Osteocyte (in vitro differentiated cells): Measurements from ENCODE around the gene HACD1. TPM values are rescaled to one million over a fixed set of nuclear protein-coding genes. Genes with fewer than 3 reads are reported as not detected.
A peak's percentile ranks its signal among the peaks of the same experiment; 100 is the strongest.

Source experiments
- DNase-seq: peaks from one replicate; pipeline ENCODE4 v3.0.0; 2021; ENCODE audit warnings: mixed read lengths; ENCODE audit not compliant: unreplicated experiment; ENCODE audit errors: extremely low spot score
- H3K27ac Mint-ChIP-seq: one replicate; pipeline ENCODE4 v1.8.0; 2021; ENCODE audit warnings: mild to moderate bottlenecking, mixed read lengths; ENCODE audit not compliant: unreplicated experiment
- H3K27me3 Mint-ChIP-seq: one replicate; pipeline ENCODE4 v1.8.0; 2021; ENCODE audit warnings: mixed read lengths; ENCODE audit not compliant: unreplicated experiment
- H3K36me3 Mint-ChIP-seq: one replicate; pipeline ENCODE4 v1.8.0; 2021; ENCODE audit warnings: mixed read lengths; ENCODE audit not compliant: unreplicated experiment
- H3K4me1 Mint-ChIP-seq: one replicate; pipeline ENCODE4 v1.8.0; 2021; ENCODE audit warnings: mixed read lengths; ENCODE audit not compliant: unreplicated experiment
- H3K4me3 Mint-ChIP-seq: one replicate; pipeline ENCODE4 v1.8.0; 2021; ENCODE audit warnings: mild to moderate bottlenecking, moderate library complexity, mixed read lengths; ENCODE audit not compliant: unreplicated experiment
- H3K9me3 Mint-ChIP-seq: one replicate; pipeline ENCODE4 v1.8.0; 2021; ENCODE audit warnings: mixed read lengths; ENCODE audit not compliant: unreplicated experiment
- total RNA-seq: library from RNA; stranded (reverse); gene quantifications from 2 replicates; pipeline ENCODE4 v1.2.1, GENCODE V29; 2021
- TF ChIP-seq, protein P1 (sequence below): fragments of 200-600 bp; sonication (generic); IDR thresholded peaks from 2 replicates; pipeline ENCODE4 v1.5.0; 2021; ENCODE audit warnings: antibody characterized with exemption, mild to moderate bottlenecking, moderate library complexity

The HACD1 gene
- total RNA-seq, 1 donor from 2014 or later: 25.1 TPM

DNA sequence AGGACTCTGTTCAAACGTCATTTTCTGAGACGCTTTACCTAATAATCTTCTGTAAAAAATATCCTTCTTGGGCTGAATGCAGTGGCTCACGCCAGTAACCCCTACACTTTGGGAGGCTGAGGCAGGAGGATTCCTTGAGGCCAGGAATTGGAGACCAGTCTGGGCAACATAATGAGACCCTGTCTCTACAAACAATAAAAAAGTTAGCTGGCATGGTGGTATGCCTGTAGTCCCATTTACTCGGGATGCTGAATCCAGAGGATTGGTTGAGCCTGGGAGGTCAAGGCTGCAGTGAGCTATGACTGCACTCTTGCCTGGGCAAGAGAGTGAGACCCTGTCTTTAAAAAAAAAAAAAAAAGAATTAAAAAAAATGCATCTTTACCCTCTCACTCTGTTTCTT is 31.9 kb upstream of the HACD1 start:
- TF ChIP-seq, protein P1, sequence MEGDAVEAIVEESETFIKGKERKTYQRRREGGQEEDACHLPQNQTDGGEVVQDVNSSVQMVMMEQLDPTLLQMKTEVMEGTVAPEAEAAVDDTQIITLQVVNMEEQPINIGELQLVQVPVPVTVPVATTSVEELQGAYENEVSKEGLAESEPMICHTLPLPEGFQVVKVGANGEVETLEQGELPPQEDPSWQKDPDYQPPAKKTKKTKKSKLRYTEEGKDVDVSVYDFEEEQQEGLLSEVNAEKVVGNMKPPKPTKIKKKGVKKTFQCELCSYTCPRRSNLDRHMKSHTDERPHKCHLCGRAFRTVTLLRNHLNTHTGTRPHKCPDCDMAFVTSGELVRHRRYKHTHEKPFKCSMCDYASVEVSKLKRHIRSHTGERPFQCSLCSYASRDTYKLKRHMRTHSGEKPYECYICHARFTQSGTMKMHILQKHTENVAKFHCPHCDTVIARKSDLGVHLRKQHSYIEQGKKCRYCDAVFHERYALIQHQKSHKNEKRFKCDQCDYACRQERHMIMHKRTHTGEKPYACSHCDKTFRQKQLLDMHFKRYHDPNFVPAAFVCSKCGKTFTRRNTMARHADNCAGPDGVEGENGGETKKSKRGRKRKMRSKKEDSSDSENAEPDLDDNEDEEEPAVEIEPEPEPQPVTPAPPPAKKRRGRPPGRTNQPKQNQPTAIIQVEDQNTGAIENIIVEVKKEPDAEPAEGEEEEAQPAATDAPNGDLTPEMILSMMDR: no peak
- Mint-ChIP-seq H3K27ac (peak overlapping the region; percentile 92), H3K36me3 (peaks cover 6% of the 10 kb centered on the region), H3K4me1 (peaks cover 70% of the 10 kb centered on the region), H3K27me3 (no peaks in the 10 kb centered on the region), H3K9me3 (peaks cover 3% of the 10 kb centered on the region), H3K4me3 (no peak overlapping the region)
- DNase-seq: no peak

DNA sequence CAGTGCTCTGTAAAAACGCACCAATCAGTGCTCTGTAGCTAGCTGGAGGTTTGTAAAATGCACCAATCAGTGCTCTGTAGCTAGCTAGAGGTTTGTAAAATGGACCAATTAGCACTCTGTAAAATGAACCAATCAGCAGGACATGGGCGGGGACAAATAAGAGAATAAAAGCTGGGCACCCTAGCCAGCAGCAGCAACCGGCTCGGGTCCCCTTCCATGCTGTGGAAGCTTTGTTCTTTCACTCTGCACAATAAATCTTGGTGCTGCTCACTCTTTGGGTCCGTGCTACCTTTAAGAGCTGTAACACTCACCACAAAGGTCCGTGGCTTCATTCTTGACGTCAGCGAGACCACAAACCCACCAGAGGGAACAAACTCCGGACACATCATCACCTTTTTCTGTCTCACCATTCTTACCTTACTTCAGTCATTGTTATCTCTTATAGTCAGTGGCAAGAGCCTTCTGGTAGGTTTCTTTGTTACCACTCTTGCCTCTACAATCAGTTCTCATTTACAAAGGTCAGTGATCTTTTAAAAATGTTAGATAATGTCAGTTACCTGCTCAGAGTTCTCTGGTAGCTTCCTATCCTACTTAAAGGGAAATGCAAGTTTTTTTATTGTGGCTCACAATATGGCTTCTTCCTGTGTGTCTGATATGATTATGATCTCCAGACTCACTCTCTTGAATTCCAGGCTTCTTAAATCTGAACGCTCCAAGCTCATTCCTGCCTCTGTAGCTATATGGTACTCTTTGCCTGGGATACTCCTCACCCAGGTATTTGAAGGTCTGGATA is 31.3 kb upstream of the HACD1 start:
- Mint-ChIP-seq H3K9me3 (no peaks in the 10 kb centered on the region), H3K27ac (peak overlapping the region; percentile 31), H3K27me3 (no peaks in the 10 kb centered on the region), H3K4me3 (no peak overlapping the region), H3K36me3 (peaks cover 4% of the 10 kb centered on the region), H3K4me1 (peaks cover 69% of the 10 kb centered on the region)
- TF ChIP-seq, protein P1: no peak
- no peak for DNase-seq

GRCh38 chr10:17647326-17647725 is 30.2 kb upstream of the HACD1 start:
- DNase-seq: no peak
- Mint-ChIP-seq H3K4me3 (no peak overlapping the region), H3K36me3 (peaks cover 4% of the 10 kb centered on the region), H3K27me3 (no peaks in the 10 kb centered on the region), H3K4me1 (peaks cover 70% of the 10 kb centered on the region), H3K9me3 (no peaks in the 10 kb centered on the region), H3K27ac (no peak overlapping the region)
- TF ChIP-seq, protein P1: no peak

DNA sequence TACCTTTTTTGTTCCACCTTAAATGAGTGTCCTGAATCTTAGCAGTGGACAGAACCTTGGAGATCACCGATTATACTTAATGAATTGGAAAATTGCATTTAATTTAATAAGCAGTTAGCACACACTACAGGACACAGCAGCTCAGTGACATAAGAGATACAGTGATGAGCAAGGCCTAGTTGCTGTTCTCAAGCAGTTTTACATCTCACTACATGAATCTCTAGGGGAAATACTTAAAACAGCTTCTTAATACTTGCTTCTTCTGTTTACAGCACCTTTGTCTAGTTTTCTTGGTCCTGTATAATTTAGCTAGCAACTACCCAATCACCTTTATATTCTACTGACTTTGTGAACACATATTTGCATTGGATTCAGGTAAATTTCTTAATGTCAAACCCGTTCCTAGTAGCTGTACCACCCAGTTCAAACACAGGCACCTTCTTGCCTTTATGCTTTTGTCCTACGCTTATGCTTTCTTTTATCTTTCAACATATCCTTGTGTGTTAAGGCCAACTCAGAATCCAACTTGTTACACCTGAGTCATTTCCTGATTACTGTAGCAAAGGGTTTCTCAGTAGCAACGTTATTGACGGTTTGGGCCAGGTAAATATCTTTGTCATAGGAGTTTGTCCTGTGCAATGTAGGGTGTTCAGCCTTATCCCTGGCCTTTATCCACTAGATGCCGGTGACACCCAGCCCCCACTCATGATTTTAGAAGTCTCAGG is 28.6 kb upstream of the HACD1 start:
- Mint-ChIP-seq H3K4me3 (peak overlapping the region; percentile 97), H3K27me3 (no peaks in the 10 kb centered on the region)
- TF ChIP-seq, protein P1: no peak

GRCh38 chr10:17644485-17644943 is 27.3 kb upstream of the HACD1 start:
- H3K36me3 Mint-ChIP-seq: peaks cover 4% of the 10 kb centered on the region
- TF ChIP-seq, protein P1: no peak
- no peaks in the 10 kb centered on the region for H3K9me3 Mint-ChIP-seq
- peak overlapping the region; percentile 100 for H3K27ac Mint-ChIP-seq
- peaks cover 43% of the 10 kb centered on the region for H3K4me1 Mint-ChIP-seq
- no peaks in the 10 kb centered on the region for H3K27me3 Mint-ChIP-seq
- DNase-seq: no peak
- H3K4me3 Mint-ChIP-seq: peak overlapping the region; percentile 97

More for the DNA sequence above, 28.6 kb upstream of the HACD1 start:
- Mint-ChIP-seq H3K9me3 (no peaks in the 10 kb centered on the region), H3K27ac (peak overlapping the region; percentile 100), H3K36me3 (peaks cover 4% of the 10 kb centered on the region), H3K4me1 (peaks cover 56% of the 10 kb centered on the region)
- no peak for DNase-seq
